ENCODE data around the gene MDM4. TPM values are rescaled to one million over a fixed set of nuclear protein-coding genes. Genes with fewer than 3 reads are reported as not detected.
"Not testable (repeated sequence)": the region's sequence is repeated elsewhere in the genome, so short reads cannot be mapped to it uniquely, and the experiment has no call there.

The MDM4 gene
- total and polyA plus RNA-seq, 2 donors: 41.0 to 54.4 TPM

DNA sequence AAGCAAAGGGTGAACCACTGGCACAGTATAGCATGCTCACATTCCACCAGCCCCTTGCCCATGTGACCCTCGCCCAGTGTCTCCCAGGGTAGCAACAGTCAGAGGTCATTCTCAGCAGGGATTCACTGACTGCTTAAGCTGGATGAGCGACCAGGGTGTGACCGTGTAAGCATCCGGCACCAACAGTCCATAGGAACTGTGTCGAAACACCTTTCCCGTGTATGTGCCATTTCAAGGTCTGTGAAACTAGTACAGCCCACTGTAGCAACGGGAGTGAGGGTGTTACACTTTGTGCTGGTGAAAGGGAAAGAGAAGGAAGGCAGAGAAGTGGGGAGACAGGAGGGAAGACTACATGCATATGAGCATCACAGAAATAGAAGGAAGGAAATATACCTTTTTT lies 32.4 kb upstream of the MDM4 start:
- H3K27ac ChIP-seq (ENCODE audit: low read depth in 1 of 2, low read length in 1 of 2): no peak overlapping the region
- DNase-seq (ENCODE audit: low read depth in 6 of 9, low spot score in 9 of 9): no peak
- H3K36me3 ChIP-seq (ENCODE audit: control insufficient read depth in 2 of 2, insufficient read depth in 2 of 2, low read length in 1 of 2): peaks cover 0 to 16% of the 10 kb centered on the region in 2 donors
- 95% methylated on average over 7 of the region's 7 CpGs for WGBS
- H3K9me3 ChIP-seq (ENCODE audit: control insufficient read depth in 2 of 2, insufficient read depth in 1 of 2, low read length in 1 of 2): no peaks in the 10 kb centered on the region
- peaks cover 25 to 38% of the 10 kb centered on the region in 2 donors for H3K4me1 ChIP-seq (ENCODE audit: control insufficient read depth in 2 of 2, insufficient read depth in 2 of 2, low read length in 2 of 2)
- no peak overlapping the region for H3K4me3 ChIP-seq (ENCODE audit: low read length in 2 of 2)
- H3K27me3 ChIP-seq (ENCODE audit: control insufficient read depth in 2 of 2, insufficient read depth in 1 of 2, low read length in 1 of 2): no peaks in the 10 kb centered on the region

DNA sequence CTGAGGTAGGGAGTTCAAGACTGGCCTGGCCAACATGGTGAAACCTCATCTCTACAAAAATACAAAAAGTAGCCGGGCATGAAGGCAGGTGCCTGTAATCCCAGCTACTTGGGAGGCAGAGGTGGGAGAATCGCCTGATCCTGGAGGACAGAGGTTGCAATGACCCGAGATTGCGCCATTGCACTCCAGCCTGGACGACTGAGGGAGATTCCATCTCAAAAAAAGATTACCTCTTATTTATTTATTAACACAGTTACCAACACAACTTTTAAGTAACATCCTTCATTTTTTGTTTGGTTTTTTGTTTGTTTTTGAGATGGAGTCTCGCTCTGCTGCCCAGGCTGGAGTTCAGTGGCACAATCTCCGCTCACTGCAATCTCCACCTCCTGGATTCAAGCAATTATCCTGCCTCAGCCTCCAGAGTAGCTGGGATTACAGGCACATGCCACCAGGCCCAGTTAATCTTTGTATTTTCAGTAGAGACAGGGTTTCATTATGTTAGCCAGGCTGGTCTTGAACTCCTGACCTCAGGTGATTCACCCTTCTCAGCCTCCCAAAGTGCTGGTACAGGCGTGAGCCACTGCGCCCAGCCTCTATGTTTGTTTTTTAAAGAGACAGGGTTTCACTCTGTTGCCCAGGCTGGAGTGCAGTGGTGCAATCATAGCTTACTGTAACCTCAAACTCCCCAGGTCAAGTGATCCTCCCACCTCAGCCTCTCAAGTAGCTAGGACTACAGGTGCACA lies 29.5 kb upstream of the MDM4 start:
- H3K27ac ChIP-seq (ENCODE audit: low read depth in 1 of 2, low read length in 1 of 2); H3K4me3 ChIP-seq (ENCODE audit: low read length in 2 of 2): not testable (repeated sequence)
- WGBS: 97% methylated on average over 9 of the region's 9 CpGs

DNA sequence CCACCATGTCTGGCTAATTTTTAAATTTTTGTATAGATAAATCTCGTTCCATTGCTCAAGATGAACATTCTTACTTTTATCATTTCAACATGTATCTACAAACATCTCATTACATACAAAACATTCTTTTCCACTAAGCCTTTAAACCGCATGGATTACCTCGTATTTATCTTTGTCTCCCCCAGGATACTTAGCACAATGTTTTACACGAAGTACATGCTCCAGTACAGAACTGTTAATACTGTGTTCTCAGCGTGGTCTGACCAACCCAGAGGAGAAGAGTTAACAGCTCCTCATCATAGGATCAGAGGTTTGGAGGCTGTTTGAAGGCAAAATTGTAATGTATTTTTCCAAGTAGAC lies 29.0 kb upstream of the MDM4 start:
- H3K4me1 ChIP-seq (ENCODE audit: control insufficient read depth in 2 of 2, insufficient read depth in 2 of 2, low read length in 2 of 2): peaks cover 13 to 23% of the 10 kb centered on the region in 2 donors
- H3K27me3 ChIP-seq (ENCODE audit: control insufficient read depth in 2 of 2, insufficient read depth in 1 of 2, low read length in 1 of 2): no peaks in the 10 kb centered on the region
- H3K36me3 ChIP-seq (ENCODE audit: control insufficient read depth in 2 of 2, insufficient read depth in 2 of 2, low read length in 1 of 2): peaks cover 10 to 23% of the 10 kb centered on the region in 2 donors
- 97% methylated on average over 5 of the region's 5 CpGs for WGBS
- H3K9me3 ChIP-seq (ENCODE audit: control insufficient read depth in 2 of 2, insufficient read depth in 1 of 2, low read length in 1 of 2): no peaks in the 10 kb centered on the region
- no peak for DNase-seq (ENCODE audit: low read depth in 6 of 9, low spot score in 9 of 9)
- no peak overlapping the region for H3K27ac ChIP-seq (ENCODE audit: low read depth in 1 of 2, low read length in 1 of 2)
- no peak overlapping the region for H3K4me3 ChIP-seq (ENCODE audit: low read length in 2 of 2)

More for the DNA sequence above, 29.5 kb upstream of the MDM4 start:
- not testable (repeated sequence) for H3K27me3 ChIP-seq (ENCODE audit: control insufficient read depth in 2 of 2, insufficient read depth in 1 of 2, low read length in 1 of 2); H3K9me3 ChIP-seq (ENCODE audit: control insufficient read depth in 2 of 2, insufficient read depth in 1 of 2, low read length in 1 of 2); DNase-seq (ENCODE audit: low read depth in 6 of 9, low spot score in 9 of 9)
- Histone ChIP-seq H3K4me1 (ENCODE audit: control insufficient read depth in 2 of 2, insufficient read depth in 2 of 2, low read length in 2 of 2) (peaks cover 11 to 23% of the 10 kb centered on the region in 2 donors), H3K36me3 (ENCODE audit: control insufficient read depth in 2 of 2, insufficient read depth in 2 of 2, low read length in 1 of 2) (peaks cover 10 to 25% of the 10 kb centered on the region in 2 donors)

DNA sequence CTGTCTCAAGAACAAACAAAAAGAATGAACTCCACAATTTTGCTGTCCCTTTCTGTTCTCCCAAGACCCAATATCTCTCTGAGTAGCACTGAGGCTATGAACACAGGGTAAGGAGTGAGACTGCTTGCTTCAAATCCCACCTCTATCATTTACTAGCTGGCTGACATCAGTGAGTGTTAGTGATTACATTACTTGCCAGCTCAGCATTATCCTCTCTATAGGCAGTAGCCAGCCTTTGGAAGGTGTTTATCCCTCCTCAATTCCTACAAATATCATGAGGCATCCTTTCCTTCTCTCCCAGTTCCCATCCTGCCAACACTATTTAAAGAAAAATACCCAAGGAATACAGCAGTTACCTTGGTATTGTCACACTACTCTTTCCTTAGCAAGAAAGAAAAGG lies 24.6 kb upstream of the MDM4 start:
- DNase-seq (ENCODE audit: low read depth in 6 of 9, low spot score in 9 of 9): no peak
- Histone ChIP-seq H3K4me3 (ENCODE audit: low read length in 2 of 2) (peak overlapping the region in 1 of 2 donors; percentile 86), H3K4me1 (ENCODE audit: control insufficient read depth in 2 of 2, insufficient read depth in 2 of 2, low read length in 2 of 2) (peaks cover 31 to 51% of the 10 kb centered on the region in 2 donors), H3K27me3 (ENCODE audit: control insufficient read depth in 2 of 2, insufficient read depth in 1 of 2, low read length in 1 of 2) (no peaks in the 10 kb centered on the region), H3K27ac (ENCODE audit: low read depth in 1 of 2, low read length in 1 of 2) (no peak overlapping the region), H3K9me3 (ENCODE audit: control insufficient read depth in 2 of 2, insufficient read depth in 1 of 2, low read length in 1 of 2) (no peaks in the 10 kb centered on the region), H3K36me3 (ENCODE audit: control insufficient read depth in 2 of 2, insufficient read depth in 2 of 2, low read length in 1 of 2) (peaks cover 10 to 18% of the 10 kb centered on the region in 2 donors)

DNA sequence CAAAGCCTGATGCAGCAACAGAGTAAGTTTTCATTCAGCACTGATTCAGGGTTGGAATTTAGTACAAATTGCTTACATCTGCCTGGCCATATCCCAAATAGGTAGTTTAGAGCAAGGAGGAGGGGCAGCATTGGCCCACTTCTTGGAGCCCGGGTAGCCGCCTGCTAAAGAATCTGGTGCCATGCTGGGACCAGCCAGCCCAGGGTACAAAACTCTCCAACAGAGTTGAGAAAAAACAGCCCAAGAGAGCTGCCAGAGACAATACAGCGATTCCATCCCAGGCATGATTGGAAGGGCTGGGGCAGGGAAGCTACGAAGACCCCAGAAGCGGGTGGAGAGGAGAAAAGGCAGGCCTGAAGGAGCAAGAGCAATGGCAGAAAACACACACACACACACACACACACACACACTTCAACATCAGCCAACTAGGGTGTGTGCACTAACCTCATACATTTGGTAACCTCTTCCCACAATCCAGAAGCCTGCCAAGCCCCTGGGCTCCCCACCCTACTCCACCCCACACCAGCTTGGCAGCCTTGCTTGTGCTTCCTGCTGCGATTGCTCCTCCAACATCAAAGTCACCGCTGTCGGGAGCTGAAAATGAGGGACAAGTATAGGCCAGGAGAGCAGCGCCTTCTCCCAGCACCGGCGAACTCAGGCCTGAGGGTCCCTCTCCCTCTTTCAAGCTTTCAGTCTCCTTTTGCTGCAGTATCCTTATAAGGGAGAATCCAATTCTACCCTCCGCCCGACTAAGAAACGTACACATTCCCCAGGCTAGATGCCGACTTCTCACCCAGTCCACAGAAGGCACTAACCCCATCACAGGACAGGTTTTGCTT lies 22.8 kb upstream of the MDM4 start:
- H3K9me3 ChIP-seq (ENCODE audit: control insufficient read depth in 2 of 2, insufficient read depth in 1 of 2, low read length in 1 of 2): no peaks in the 10 kb centered on the region
- peaks cover 37 to 54% of the 10 kb centered on the region in 2 donors for H3K4me1 ChIP-seq (ENCODE audit: control insufficient read depth in 2 of 2, insufficient read depth in 2 of 2, low read length in 2 of 2)
- peak overlapping the region; percentile 66 to 86 for H3K4me3 ChIP-seq (ENCODE audit: low read length in 2 of 2)
- WGBS: 11% methylated on average over 15 of the region's 15 CpGs
- peak overlapping the region; percentile 82 to 96 for H3K27ac ChIP-seq (ENCODE audit: low read depth in 1 of 2, low read length in 1 of 2)
- H3K27me3 ChIP-seq (ENCODE audit: control insufficient read depth in 2 of 2, insufficient read depth in 1 of 2, low read length in 1 of 2): no peaks in the 10 kb centered on the region
- H3K36me3 ChIP-seq (ENCODE audit: control insufficient read depth in 2 of 2, insufficient read depth in 2 of 2, low read length in 1 of 2): peaks cover 10 to 18% of the 10 kb centered on the region in 2 donors
- DNase-seq (ENCODE audit: low read depth in 6 of 9, low spot score in 9 of 9): peak in 2 of 9 donors; percentile 43 to 48

DNA sequence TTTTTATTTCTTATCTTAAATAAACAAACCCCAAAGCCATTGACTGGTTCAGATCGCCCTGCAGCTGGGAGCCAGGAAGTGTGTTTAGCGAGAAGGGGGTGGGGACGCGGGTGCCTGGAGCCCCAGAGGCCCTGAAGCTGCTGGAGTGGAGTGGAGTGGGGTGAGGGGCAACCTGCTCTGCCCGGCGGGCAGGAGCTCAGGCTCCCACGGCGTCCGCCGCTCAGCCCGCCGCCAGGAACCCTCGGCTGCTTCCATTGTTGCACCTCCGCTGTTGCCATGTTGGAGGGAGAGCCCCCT lies 22.3 kb upstream of the MDM4 start:
- H3K4me1 ChIP-seq (ENCODE audit: control insufficient read depth in 2 of 2, insufficient read depth in 2 of 2, low read length in 2 of 2): peaks cover 37 to 56% of the 10 kb centered on the region in 2 donors
- H3K9me3 ChIP-seq (ENCODE audit: control insufficient read depth in 2 of 2, insufficient read depth in 1 of 2, low read length in 1 of 2): no peaks in the 10 kb centered on the region
- no peaks in the 10 kb centered on the region for H3K27me3 ChIP-seq (ENCODE audit: control insufficient read depth in 2 of 2, insufficient read depth in 1 of 2, low read length in 1 of 2)
- peak in 4 of 9 donors; percentile 50 to 79 (median 58) for DNase-seq (ENCODE audit: low read depth in 6 of 9, low spot score in 9 of 9)
- peaks cover 10 to 18% of the 10 kb centered on the region in 2 donors for H3K36me3 ChIP-seq (ENCODE audit: control insufficient read depth in 2 of 2, insufficient read depth in 2 of 2, low read length in 1 of 2)
- 0% methylated on average over 14 of the region's 14 CpGs for WGBS
- peak overlapping the region; percentile 66 to 86 for H3K4me3 ChIP-seq (ENCODE audit: low read length in 2 of 2)
- peak overlapping the region; percentile 82 to 96 for H3K27ac ChIP-seq (ENCODE audit: low read depth in 1 of 2, low read length in 1 of 2)

DNA sequence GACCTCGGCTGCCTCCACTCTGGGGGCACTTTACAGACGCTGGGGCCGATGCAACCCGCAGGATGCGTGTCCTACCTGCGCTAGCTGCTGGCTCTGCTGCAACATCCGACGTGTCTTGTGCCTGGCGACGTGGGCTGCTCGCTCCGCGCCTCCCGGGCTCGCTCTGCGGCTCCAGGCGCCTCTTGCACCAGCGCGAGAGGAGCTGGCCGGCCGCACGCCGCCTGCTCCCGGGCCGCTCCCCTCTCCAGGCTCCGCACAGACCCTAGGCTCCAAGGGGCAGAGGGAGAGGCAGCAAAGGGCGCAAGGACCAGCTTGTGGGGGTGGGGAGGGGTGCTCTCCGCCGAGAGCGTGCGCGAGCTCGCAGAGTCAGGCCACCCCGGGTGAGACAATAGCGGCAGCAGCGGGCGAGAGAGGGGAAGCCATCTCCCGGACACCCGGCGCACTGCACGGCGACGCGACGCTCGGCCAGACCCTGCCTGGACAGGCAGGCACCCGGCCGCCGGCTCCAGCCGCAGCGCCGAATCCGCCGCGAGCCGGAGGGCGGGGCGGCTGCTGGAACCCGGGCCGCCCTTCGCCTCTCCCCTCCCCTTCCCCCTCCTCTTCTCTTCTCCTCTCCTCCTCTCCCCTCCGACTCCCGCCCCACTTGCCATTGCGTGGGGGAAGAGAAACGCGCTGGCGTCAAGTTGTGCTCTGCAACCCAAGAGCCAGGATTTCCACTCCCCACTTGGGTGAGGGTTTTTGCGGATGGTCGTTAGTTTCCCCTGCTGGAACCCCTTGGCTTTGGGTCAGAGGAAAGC lies 21.7 kb upstream of the MDM4 start, which contains the start of gene PIK3C2B:
Gene PIK3C2B, minus strand, starts transcription at position 525 of the 797 bp plus-strand sequence. CDS start 25,003 bp downstream, outside the sequence.
- peak in 6 of 9 donors; percentile 67 to 89 (median 78) for DNase-seq (ENCODE audit: low read depth in 6 of 9, low spot score in 9 of 9)
- Histone ChIP-seq H3K4me3 (ENCODE audit: low read length in 2 of 2) (peak within 1 kb of the TSS; percentile 66 to 86), H3K36me3 (ENCODE audit: control insufficient read depth in 2 of 2, insufficient read depth in 2 of 2, low read length in 1 of 2) (peaks cover 9 to 14% of the 10 kb centered on the region in 2 donors), H3K4me1 (ENCODE audit: control insufficient read depth in 2 of 2, insufficient read depth in 2 of 2, low read length in 2 of 2) (peaks cover 37 to 56% of the 10 kb centered on the region in 2 donors), H3K27ac (ENCODE audit: low read depth in 1 of 2, low read length in 1 of 2) (peak within 1 kb of the TSS; percentile 82 to 96), H3K27me3 (ENCODE audit: control insufficient read depth in 2 of 2, insufficient read depth in 1 of 2, low read length in 1 of 2) (no peaks in the 10 kb centered on the region), H3K9me3 (ENCODE audit: control insufficient read depth in 2 of 2, insufficient read depth in 1 of 2, low read length in 1 of 2) (no peaks in the 10 kb centered on the region)
- WGBS: under 1% methylated on average over 69 of the region's 69 CpGs

DNA sequence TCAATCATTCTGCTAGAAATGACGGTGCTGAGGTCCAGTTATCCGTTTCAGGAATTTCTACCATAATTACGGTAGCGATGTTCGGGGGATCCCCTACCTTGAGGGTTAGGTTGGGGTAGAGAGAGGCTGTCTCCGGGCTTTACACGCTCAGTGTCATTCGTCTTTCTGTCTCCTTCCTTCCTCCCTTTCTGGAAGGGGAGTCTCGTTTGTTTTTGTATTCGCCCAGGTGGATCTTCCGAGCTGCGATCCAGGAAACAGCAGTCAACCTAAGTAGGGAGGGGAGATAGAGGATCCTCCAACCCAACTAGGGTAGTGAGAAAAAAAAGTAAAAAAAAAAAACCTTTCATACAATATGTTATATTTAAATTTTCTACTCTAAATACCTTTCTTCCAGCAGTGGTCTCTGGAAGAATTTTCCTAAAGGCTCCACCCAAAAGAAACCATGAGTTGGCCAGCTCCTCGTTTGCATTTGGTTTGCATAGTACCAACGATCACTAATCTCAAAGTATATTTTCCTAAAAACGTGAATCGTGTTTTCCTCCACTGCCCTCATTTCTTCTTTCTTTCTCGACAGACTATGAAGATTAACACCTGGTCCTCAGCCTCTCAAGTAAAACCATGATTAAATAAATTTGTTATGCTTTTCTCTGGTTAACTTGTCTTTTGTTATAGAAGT lies 21.0 kb upstream of the MDM4 start:
- Histone ChIP-seq H3K4me3 (ENCODE audit: low read length in 2 of 2) (peak overlapping the region; percentile 66 to 86), H3K27me3 (ENCODE audit: control insufficient read depth in 2 of 2, insufficient read depth in 1 of 2, low read length in 1 of 2) (no peaks in the 10 kb centered on the region), H3K9me3 (ENCODE audit: control insufficient read depth in 2 of 2, insufficient read depth in 1 of 2, low read length in 1 of 2) (no peaks in the 10 kb centered on the region), H3K4me1 (ENCODE audit: control insufficient read depth in 2 of 2, insufficient read depth in 2 of 2, low read length in 2 of 2) (peaks cover 33 to 50% of the 10 kb centered on the region in 2 donors), H3K36me3 (ENCODE audit: control insufficient read depth in 2 of 2, insufficient read depth in 2 of 2, low read length in 1 of 2) (peaks cover 2 to 8% of the 10 kb centered on the region in 2 donors), H3K27ac (ENCODE audit: low read depth in 1 of 2, low read length in 1 of 2) (peak overlapping the region; percentile 82 to 96)
- no peak for DNase-seq (ENCODE audit: low read depth in 6 of 9, low spot score in 9 of 9)
- 3% methylated on average over 17 of the region's 17 CpGs for WGBS

Data from thymus (tissue), 11 donors.